Ovary (tissue), 9 donors: ENCODE measurements around the gene CYFIP1. TPM values are rescaled to one million over a fixed set of nuclear protein-coding genes. Genes with fewer than 3 reads are reported as not detected.

Source experiments
- DNase-seq, 5 donors: peaks; one replicate each; pipeline ENCODE4 v3.0.0-alpha.2; 2019 to 2020
- H3K27ac ChIP-seq, 2 donors: fragments of 200-600 bp; one replicate each; pipeline versions ENCODE4 v1.5.1 to v1.8.0; 2019 to 2022
- H3K27me3 ChIP-seq: fragments of 200-600 bp; one replicate; pipeline ENCODE4 v1.8.0; 2022
- H3K36me3 ChIP-seq: fragments of 200-600 bp; sonication (generic); one replicate; pipeline ENCODE4 v1.5.1; 2019
- H3K4me1 ChIP-seq: one replicate; pipeline ENCODE4 v1.8.1; 2013; ENCODE audit warnings: mild to moderate bottlenecking, moderate library complexity; ENCODE audit not compliant: insufficient read depth
- H3K4me3 ChIP-seq: fragments of 200-600 bp; sonication (generic); one replicate; pipeline ENCODE4 v1.5.1; 2017
- H3K9me3 ChIP-seq, 2 donors: fragments of 200-600 bp in 1 of 2; sonication (generic) in 1 of 2; one replicate each; pipeline versions ENCODE4 v1.5.1 to v1.8.1; 2013 to 2019; ENCODE audit warnings: mild to moderate bottlenecking in 1 of 2, moderate library complexity in 1 of 2
- CTCF ChIP-seq, 3 donors: fragments of 450-650 bp in 2 of 3; fragments of 200-600 bp in 1 of 3; IDR thresholded peaks; one replicate each; pipeline versions ENCODE4 v1.5.1 to v1.8.0; 2016 to 2022; ENCODE audit warnings: antibody characterized with exemption in 3 of 3, mild to moderate bottlenecking in 1 of 3
- EP300 ChIP-seq: sonication (generic); formaldehyde crosslinking; IDR thresholded peaks from one replicate; pipeline ENCODE4 v1.6.1; 2017; ENCODE audit warnings: antibody characterized with exemption
- POLR2A ChIP-seq: fragments of 450-650 bp; IDR thresholded peaks from one replicate; pipeline ENCODE4 v1.6.1; 2017; ENCODE audit warnings: antibody characterized with exemption, mild to moderate bottlenecking, moderate library complexity
- WGBS, 3 donors: extraction: QIAGEN DNeasy Blood & Tissue Kit in 1 of 3; methylation state at CpG; one replicate each; pipeline versions ENCODE4 v1.1.5 to v1.1.7; 2013 to 2017; 5-methylcytosine and 5-hydroxymethylcytosine counted together
- intact Hi-C, 4 donors: fragments of 100-400 bp; cut with DNase I; formaldehyde crosslinking; loops; one replicate each; pipeline versions ENCODE4 v1.11.0 to v1.15.1; 2022 to 2023
- polyA plus RNA-seq, 2 donors: library from polyadenylated mRNA; stranded (reverse); fragments of 200-250 nt in 1 of 2; fragments of 350-450 nt in 1 of 2; fragmentation: Illumina TruSeq in 1 of 2; extraction: RNeasy Lipid Tissue Mini Kit (QIAGEN cat#74804) in 1 of 2; gene quantifications; one replicate each; pipeline ENCODE4 v1.2.3, GENCODE V29; 2013 to 2014
- total RNA-seq, 7 donors: library from RNA; depleted of rRNA in 2 of 7; stranded (reverse); fragments of >200 nt in 2 of 7; fragmentation: NEBNext Ultra II Directional in 3 of 7; extraction: Animal tissue kit (Norgen Biotek cat#: 25700) in 3 of 7; gene quantifications; one replicate each; pipeline versions ENCODE4 v1.1.0 to v1.2.4, GENCODE V29; 2016 to 2023
- donor health status: DM: no; HTN: no; CAD: no; lungs with moderate emphysema.
- donor health status: DM: no; HTN: no; CAD: no.
- donor health status: Bipolar disorder and iron deficiency.
- donor health status: DM: yes; HTN: yes; CAD: no.
- donor health status: DM: no; HTN: no; CAD: no.
- donor health status: DM: yes; HTN: yes; CAD: no.

The CYFIP1 gene
- total and polyA plus RNA-seq, 9 donors, result 35.8 to 96.2 (median 77.1) TPM

GRCh38 chr15:22956257-22956977 lies 23.8 kb downstream of the CYFIP1 start:
- intact Hi-C loops, result loop anchor here in 1 of 4 donors (10.0 kb wide), 1 partner anchor 78 kb away; the partner anchor contains the start of gene TUBGCP5
- no peaks in the 10 kb centered on the region for H3K36me3 ChIP-seq
- no peaks in the 10 kb centered on the region for H3K27me3 ChIP-seq
- H3K27ac ChIP-seq, result no peak overlapping the region
- peak in 3 of 5 donors; percentile 58 to 71 (median 58) for DNase-seq
- 25 to 39% (median 37%) methylated on average over 15 to 16 of the region's 16 CpGs for WGBS, 3 donors
- TF ChIP-seq EP300 (no peak), POLR2A (no peak), CTCF (IDR thresholded peaks at IDR 0.05) (no peak)
- H3K9me3 ChIP-seq, result no peaks in the 10 kb centered on the region
- H3K4me1 ChIP-seq, result peaks cover 26% of the 10 kb centered on the region
- H3K4me3 ChIP-seq, result no peak overlapping the region

GRCh38 chr15:22955544-22956119 lies 24.5 kb downstream of the CYFIP1 start:
- peaks cover 28% of the 10 kb centered on the region for H3K4me1 ChIP-seq
- H3K4me3 ChIP-seq, result no peak overlapping the region
- 76 to 82% (median 80%) methylated on average over 6 of the region's 6 CpGs for WGBS, 3 donors
- H3K27me3 ChIP-seq, result no peaks in the 10 kb centered on the region
- intact Hi-C loops, result loop anchor here in 1 of 4 donors (10.0 kb wide), 1 partner anchor 79 kb away; the partner anchor contains the start of gene TUBGCP5
- H3K36me3 ChIP-seq, result no peaks in the 10 kb centered on the region
- no peak overlapping the region for H3K27ac ChIP-seq
- TF ChIP-seq POLR2A, result no peak
- TF ChIP-seq CTCF (IDR thresholded peaks at IDR 0.05), result no peak
- no peak for TF ChIP-seq EP300
- H3K9me3 ChIP-seq, result no peaks in the 10 kb centered on the region
- DNase-seq, result no peak

- WGBS, 3 donors, result 70 to 72% (median 71%) methylated on average over 14 of the region's 14 CpGs
- DNase-seq, result no peak
Measured at GRCh38 chr15:22954798-22955543, 25.2 kb downstream of the CYFIP1 start.

More at GRCh38 chr15:22954798-22955543, 25.2 kb downstream of the CYFIP1 start:
- Histone ChIP-seq H3K4me3 (no peak overlapping the region), H3K27ac (no peak overlapping the region), H3K27me3 (no peaks in the 10 kb centered on the region), H3K36me3 (no peaks in the 10 kb centered on the region), H3K4me1 (peaks cover 30% of the 10 kb centered on the region), H3K9me3 (no peaks in the 10 kb centered on the region)
- intact Hi-C loops, result loop anchor here in 1 of 4 donors (10.0 kb wide), 1 partner anchor 80 kb away; the partner anchor contains the start of gene TUBGCP5
- TF ChIP-seq POLR2A (no peak), EP300 (no peak), CTCF (IDR thresholded peaks at IDR 0.05) (no peak)
